ACHN (cell line): ENCODE data around the gene CRYBA4.
"Not testable (repeated sequence)": the region's sequence is repeated elsewhere in the genome, so short reads cannot be mapped to it uniquely, and the experiment has no call there.

Experiments
- DNase-seq: peaks from one replicate; pipeline ENCODE4 v3.0.0-alpha.2; 2015
- in situ Hi-C: cut with HindIII; loops from 2 replicates; pipeline ENCODE4 v1.10.0; 2017; ENCODE audit warnings: low sequenced_read_pairs, low pct_ligation_motif_present, low pct_unique_long_range_greater_than_20kb

Gene CRYBA4

GRCh38 chr22:26589845-26590736, 31.7 kb upstream of the CRYBA4 start, which contains the start of gene TPST2:
Gene TPST2, minus strand, starts transcription at chr22:26590132. Its CDS starts 48,502 bp downstream, at chr22:26541630.
- peak; percentile 74 for DNase-seq
- in situ Hi-C loops: no loop called here

GRCh38 chr22:26592421-26592891, 29.3 kb upstream of the CRYBA4 start:
- in situ Hi-C loops: no loop called here
- DNase-seq: no peak

GRCh38 chr22:26593763-26594162, 28.0 kb upstream of the CRYBA4 start:
- in situ Hi-C loops: no loop called here
- no peak for DNase-seq

GRCh38 chr22:26597026-26597425, 24.7 kb upstream of the CRYBA4 start:
- in situ Hi-C loops: no loop called here
- DNase-seq: no peak

- in situ Hi-C loops: no loop called here
These were observed 24.3 kb upstream of the CRYBA4 start for GRCh38 chr22:26597480-26597879.

GRCh38 chr22:26599505-26599904, 22.3 kb upstream of the CRYBA4 start:
- DNase-seq: no peak
- in situ Hi-C loops: no loop called here

More at GRCh38 chr22:26597480-26597879, 24.3 kb upstream of the CRYBA4 start:
- no peak for DNase-seq

GRCh38 chr22:26601726-26602125, 20.0 kb upstream of the CRYBA4 start:
- DNase-seq: no peak
- in situ Hi-C loops: no loop called here

GRCh38 chr22:26602127-26602526, 19.6 kb upstream of the CRYBA4 start:
- DNase-seq: no peak
- in situ Hi-C loops: no loop called here

GRCh38 chr22:26604368-26604767, 17.4 kb upstream of the CRYBA4 start:
- in situ Hi-C loops: no loop called here
- no peak for DNase-seq

- peak; percentile 27 for DNase-seq
- in situ Hi-C loops: no loop called here
These were observed 15.2 kb upstream of the CRYBA4 start for GRCh38 chr22:26606611-26607010.

- DNase-seq: no peak
- in situ Hi-C loops: no loop called here
These were observed 13.6 kb upstream of the CRYBA4 start for GRCh38 chr22:26608129-26608528.

- in situ Hi-C loops: no loop called here
- DNase-seq: no peak
These were observed 12.5 kb upstream of the CRYBA4 start for GRCh38 chr22:26609287-26609686.

GRCh38 chr22:26610072-26610958, 11.4 kb upstream of the CRYBA4 start:
- DNase-seq: peak; percentile 82
- in situ Hi-C loops: no loop called here

- in situ Hi-C loops: no loop called here
- DNase-seq: peak; percentile 7
These were observed 10.8 kb upstream of the CRYBA4 start for GRCh38 chr22:26610996-26611395.

GRCh38 chr22:26612652-26613051, 9.1 kb upstream of the CRYBA4 start:
- no peak for DNase-seq
- in situ Hi-C loops: no loop called here

GRCh38 chr22:26613753-26614152, 8.0 kb upstream of the CRYBA4 start:
- in situ Hi-C loops, DNase-seq: not testable (repeated sequence)

GRCh38 chr22:26614322-26614721, 7.4 kb upstream of the CRYBA4 start:
- DNase-seq: no peak
- in situ Hi-C loops: no loop called here

GRCh38 chr22:26615149-26615548, 6.6 kb upstream of the CRYBA4 start:
- in situ Hi-C loops: no loop called here
- no peak for DNase-seq

- DNase-seq: no peak
- in situ Hi-C loops: no loop called here
These were observed 5.8 kb upstream of the CRYBA4 start for GRCh38 chr22:26615830-26616435.
